ENCODE results near the gene AHCYL2.
"Not testable (repeated sequence)": the region's sequence is repeated elsewhere in the genome, so short reads cannot be mapped to it uniquely, and the experiment has no call there.

The AHCYL2 gene

GRCh38 chr7:129245533-129245932 lies 20.7 kb downstream of the AHCYL2 start:
- no peak for DNase-seq

DNA sequence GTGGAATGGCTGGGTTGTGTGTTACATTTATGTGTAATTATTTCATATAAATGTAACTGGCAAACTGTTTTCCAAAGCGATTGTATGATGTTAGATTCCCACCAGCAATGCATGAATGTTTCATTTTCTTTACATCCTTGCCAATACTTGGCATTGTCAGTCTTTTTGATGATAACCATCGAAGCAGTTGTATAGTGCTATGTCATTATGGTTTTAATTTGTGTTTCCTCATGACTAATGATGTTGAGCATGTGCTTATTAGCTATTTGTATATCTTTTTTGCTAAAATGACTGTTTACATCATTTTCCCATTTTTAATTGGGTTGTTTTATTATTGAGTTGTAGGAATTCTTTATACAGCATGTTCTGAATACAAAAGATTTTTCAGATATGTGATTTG lies 22.3 kb downstream of the AHCYL2 start:
- no peak for DNase-seq

DNA sequence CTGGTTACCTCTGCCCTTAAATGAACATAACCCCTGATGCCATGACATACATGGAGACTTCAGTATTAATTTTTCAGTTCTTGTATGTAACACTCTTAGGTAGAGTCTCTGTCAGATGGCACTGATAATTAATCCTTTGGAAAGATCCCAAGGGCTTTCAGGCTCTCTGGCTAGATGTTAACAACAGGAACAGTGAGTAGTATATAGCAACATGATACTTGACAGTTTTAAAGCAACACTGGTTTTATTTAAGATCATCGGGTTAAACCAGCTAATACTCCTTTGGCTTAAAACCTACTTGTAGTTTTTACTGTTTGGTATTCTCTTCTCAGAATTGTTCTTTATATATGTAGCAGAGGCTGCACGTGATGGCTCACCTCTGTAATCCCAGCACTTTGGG lies 27.3 kb downstream of the AHCYL2 start:
- DNase-seq, result no peak

- DNase-seq, result not testable (repeated sequence)
These were observed 27.8 kb downstream of the AHCYL2 start for GRCh38 chr7:129252603-129253002.

GRCh38 chr7:129255800-129256199 lies 31.0 kb downstream of the AHCYL2 start:
- DNase-seq, result no peak

DNA sequence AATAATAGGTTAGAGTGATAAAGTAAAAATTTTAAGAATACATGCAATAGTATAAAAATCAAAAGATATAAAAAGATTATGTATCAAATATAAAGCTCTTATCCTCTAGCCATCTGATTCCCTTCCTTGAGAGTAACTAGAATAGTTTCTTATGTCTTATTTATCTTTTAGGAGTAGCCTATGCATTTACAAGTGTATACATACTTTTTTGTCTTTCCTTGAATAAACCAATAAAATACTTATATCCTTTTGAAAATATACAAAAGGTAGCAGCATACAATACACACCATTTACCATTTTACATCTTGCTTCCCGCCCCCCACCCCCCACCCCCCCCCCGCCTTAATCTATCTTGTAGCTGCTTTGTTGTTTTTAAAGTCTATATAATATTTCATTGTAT lies 31.4 kb downstream of the AHCYL2 start:
- DNase-seq, result no peak

DNA sequence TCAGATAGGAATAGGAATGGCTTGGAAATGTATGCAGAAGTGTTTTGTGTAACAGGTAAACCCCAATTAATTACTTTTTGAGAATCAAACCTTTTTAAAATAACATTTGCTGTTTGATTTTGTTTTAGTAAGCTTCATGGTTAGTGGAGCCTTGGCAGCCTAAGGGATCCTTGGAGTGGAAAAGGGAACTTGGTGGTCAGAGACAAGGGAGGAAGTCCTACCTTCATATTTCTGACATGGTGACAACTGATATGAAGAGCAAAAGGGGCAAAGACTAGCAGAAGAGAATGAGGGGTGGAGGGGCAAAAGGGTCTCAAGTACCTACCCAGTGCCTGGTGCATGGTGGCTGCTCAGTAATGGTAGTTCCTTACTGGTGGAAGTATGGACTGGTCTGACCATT lies 32.3 kb downstream of the AHCYL2 start:
- no peak for DNase-seq

GRCh38 chr7:129258649-129259389 lies 34.0 kb downstream of the AHCYL2 start:
- no peak for DNase-seq

GRCh38 chr7:129262324-129262723 lies 37.5 kb downstream of the AHCYL2 start:
- DNase-seq, result no peak

GRCh38 chr7:129263168-129263567 lies 38.3 kb downstream of the AHCYL2 start:
- no peak for DNase-seq

DNA sequence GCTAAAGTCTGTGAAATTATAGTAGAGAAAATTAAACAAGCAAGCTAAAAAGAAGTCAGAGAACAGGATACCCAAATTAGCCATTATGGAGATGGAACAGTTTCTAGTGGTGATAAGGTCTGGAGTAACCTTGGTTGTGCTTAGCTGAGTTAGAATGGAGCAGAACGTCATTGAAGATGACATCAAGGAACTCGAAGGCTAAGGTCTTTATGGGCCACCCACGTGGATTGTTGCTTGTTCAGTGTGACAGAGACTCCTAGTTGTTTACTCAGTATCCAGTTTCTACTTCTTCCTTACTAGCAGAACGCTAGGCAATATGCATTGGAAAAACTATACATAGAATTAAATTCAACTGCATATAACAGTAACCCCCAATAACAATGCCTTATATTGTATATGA lies 39.7 kb downstream of the AHCYL2 start:
- no peak for DNase-seq

- DNase-seq, result no peak
These were observed 40.5 kb downstream of the AHCYL2 start for GRCh38 chr7:129265328-129265727.

GRCh38 chr7:129266181-129266580 lies 41.4 kb downstream of the AHCYL2 start:
- no peak for DNase-seq

GRCh38 chr7:129270077-129270476 lies 45.2 kb downstream of the AHCYL2 start:
- no peak for DNase-seq

DNA sequence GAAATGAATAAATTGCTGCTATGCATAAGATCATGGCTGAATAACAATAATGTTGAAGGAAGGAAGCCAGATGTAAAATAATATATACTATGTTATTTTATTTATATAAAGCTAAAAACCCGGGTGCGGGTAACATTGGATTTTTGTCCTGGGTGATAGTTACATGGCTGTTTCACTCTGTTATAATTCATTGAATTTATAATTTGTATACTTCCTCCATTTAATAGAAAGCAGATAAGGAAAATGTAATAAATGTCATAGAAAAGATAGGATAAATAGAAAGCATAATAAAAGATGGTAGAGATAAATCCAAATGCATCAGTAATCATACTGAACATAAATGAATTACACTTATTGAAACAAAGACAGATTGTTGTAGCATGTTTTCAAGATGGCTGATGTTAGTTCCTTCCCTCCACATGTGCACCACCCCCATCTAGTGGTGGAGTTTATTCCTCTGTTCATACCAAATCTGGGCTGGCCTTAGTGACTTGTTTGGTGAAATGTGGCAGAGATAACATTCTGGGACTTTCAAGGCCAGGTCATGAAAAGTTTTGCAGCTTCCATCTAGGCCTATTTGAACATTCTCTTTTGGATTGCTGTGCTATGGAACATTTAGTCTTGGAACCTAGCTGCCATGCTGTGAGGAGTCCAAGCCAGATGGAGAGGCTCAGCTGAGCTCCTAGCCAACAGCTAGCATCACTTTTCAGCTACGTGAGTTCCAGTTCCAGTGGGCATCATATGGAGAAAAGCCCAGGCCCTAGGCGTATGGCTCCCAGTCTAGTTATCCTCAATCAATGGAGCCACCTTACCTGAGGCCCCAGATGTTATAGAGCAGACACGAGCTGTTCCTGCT lies 46.9 kb downstream of the AHCYL2 start:
- DNase-seq, result no peak

DNA sequence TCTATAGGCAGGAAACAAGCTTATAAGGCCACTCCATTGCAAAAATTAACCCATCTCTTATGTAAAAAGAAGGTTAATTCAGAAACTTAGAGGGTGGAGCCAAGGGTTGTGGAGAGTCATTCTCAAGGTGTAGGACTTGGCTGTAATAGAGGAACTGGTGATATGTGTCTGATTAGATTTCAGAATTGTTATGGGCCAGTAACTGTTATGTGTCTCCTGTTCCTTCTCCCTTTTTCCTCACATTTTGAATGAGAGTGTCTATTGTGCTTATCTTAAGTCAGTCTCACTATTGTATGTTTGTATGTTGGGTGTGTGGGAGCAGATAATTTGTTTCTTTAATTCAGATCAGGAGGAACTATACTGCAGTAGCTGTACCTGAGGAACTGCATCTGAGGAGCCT lies 49.1 kb downstream of the AHCYL2 start:
- DNase-seq, result no peak

DNA sequence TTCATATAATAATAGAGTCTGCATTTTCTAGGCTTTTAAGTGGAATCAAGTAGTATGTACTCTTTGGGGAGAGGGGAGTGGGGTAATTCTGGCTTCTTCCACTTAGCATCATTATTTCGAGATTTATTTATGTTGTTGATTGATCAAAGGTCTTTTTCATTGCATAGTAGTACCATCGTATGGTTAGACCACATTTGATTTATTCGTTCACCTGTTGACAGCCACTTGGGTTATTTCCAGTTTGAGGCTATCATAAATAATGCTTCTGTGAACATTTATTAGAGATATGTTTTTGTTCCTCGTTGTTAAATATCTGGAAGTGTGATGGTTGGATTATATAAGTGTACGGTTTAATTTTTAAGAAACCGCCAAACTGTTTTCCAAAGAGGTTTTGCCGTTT lies 52.8 kb downstream of the AHCYL2 start:
- DNase-seq, result no peak

DNA sequence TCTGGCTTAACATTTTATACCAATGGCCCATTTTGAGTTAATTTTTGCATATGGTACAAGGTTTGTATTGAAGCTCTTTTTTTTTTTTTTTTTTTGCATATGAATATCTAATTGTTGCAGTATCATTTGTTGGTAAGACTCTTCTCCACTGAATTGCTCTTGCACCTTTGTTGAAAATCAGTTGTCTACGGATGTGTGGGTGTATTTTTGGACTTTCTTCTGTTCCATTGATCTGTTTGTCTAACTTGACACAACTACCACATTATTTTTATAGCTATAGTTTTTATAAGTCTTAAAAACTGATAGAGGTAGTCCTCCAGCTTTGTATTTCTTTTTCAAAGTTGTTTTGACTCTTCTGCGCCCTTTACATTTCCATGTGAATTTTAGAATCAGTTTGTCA lies 53.9 kb downstream of the AHCYL2 start:
- no peak for DNase-seq

GRCh38 chr7:129279757-129280156 lies 54.9 kb downstream of the AHCYL2 start:
- no peak for DNase-seq

DNA sequence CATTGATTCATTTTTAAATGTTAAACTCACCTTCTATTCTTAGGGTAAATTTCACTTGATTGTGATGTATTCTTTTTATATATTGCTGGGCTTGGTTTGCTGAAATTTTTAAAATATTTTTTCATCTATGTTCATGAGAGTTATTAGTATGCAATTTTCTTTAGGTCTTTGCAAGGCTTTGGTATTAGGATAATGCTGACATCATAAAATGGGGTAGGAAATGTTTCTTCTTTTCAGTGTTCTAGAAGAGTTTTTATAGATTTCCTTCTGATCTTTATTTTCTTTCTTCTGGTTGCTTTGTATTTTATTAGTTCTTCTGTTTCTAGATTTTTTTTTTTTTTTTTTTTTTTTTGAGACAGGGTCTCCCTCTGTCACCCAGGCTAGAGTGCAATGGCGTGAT lies 56.3 kb downstream of the AHCYL2 start:
- DNase-seq, result no peak

DNA sequence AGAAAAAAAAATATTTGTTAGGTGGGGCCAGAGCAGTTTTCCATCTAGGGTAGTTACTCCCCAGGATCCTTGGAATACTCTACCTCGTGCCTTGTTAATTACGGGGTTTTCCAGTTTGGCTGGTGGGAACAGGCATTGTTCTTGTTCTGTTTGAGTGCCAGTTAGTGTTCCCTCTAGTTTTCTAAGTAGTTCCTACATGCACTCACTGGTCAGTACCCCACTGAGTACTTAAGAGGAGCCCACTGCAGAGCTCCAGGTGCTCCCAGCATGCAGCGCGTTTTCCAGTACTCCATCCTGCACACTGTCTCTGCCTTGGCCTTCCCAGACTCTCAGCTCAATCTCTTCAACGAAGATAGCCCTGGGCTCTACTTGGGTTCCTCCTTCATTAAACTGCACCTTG lies 58.0 kb downstream of the AHCYL2 start:
- DNase-seq, result no peak

DNA sequence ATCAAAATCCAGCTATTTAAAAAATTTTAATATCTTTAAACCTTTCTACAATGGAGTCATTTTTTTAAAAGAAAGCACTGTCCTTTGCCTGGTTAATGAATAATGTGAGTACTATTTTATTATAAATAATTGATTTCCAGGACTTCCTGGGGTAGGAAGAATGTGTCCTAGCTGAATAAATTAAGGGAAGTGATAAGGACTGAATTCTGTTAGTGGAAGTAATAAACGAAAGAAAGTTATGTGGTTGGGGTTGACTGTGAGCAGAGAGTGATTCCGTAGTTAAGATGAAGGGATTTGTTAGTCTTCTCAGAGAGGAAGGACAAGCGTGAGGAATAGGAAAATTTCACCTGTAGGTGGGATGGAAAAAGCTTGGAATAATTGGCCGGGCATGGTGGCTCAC lies 59.1 kb downstream of the AHCYL2 start:
- DNase-seq, result no peak

GRCh38 chr7:129285111-129285510 lies 60.3 kb downstream of the AHCYL2 start:
- DNase-seq, result no peak

GRCh38 chr7:129292861-129293260 lies 68.0 kb downstream of the AHCYL2 start:
- no peak for DNase-seq
